H9 (cell line): ENCODE measurements around the gene TMPRSS9. TPM values are rescaled to one million over a fixed set of nuclear protein-coding genes. Genes with fewer than 3 reads are reported as not detected.

Experiments
- DNase-seq: peaks from one replicate; pipeline ENCODE4 v3.0.0-alpha.2; 2017
- H2AFZ ChIP-seq: one replicate; pipeline ENCODE4 v1.6.1; 2013; ENCODE audit warnings: mild to moderate bottlenecking, low read length, control low read depth, moderate library complexity
- H2AK5ac ChIP-seq: 2 replicates; pipeline ENCODE4 v1.6.1; 2013; ENCODE audit warnings: low read length, control low read depth, mixed read lengths; ENCODE audit not compliant: insufficient read length
- H2BK120ac ChIP-seq: one replicate; pipeline ENCODE4 v1.6.1; 2013; ENCODE audit warnings: low read depth, mild to moderate bottlenecking, low read length, control low read depth, inconsistent platforms; ENCODE audit not compliant: poor library complexity, severe bottlenecking
- H2BK12ac ChIP-seq: 2 replicates; pipeline ENCODE4 v1.6.1; 2013; ENCODE audit warnings: low read length, control low read depth, mixed read lengths, low read depth; ENCODE audit not compliant: insufficient read length
- H2BK15ac ChIP-seq: 2 replicates; pipeline ENCODE4 v1.6.1; 2013; ENCODE audit warnings: low read depth, low read length, control low read depth
- H2BK20ac ChIP-seq: one replicate; pipeline ENCODE4 v1.6.1; 2013; ENCODE audit warnings: low read depth, mild to moderate bottlenecking, low read length, control low read depth, inconsistent platforms; ENCODE audit not compliant: poor library complexity, severe bottlenecking
- H2BK5ac ChIP-seq: 2 replicates; pipeline ENCODE4 v1.6.1; 2013; ENCODE audit warnings: low read length, control low read depth, mixed read lengths; ENCODE audit not compliant: insufficient read length
- H3K14ac ChIP-seq: 2 replicates; pipeline ENCODE4 v1.6.1; 2013; ENCODE audit warnings: low read length, control low read depth; ENCODE audit not compliant: insufficient read depth
- H3K18ac ChIP-seq: 2 replicates; pipeline ENCODE4 v1.6.1; 2013; ENCODE audit warnings: low read depth, mild to moderate bottlenecking, mixed read lengths, low read length, control low read depth; ENCODE audit not compliant: insufficient read length
- H3K23ac ChIP-seq: 2 replicates; pipeline ENCODE4 v1.6.1; 2013; ENCODE audit warnings: low read length, control low read depth, mixed read lengths, low read depth; ENCODE audit not compliant: insufficient read length
- H3K23me2 ChIP-seq: 2 replicates; pipeline ENCODE4 v1.6.1; 2013; ENCODE audit warnings: low read depth, mild to moderate bottlenecking, mixed read lengths, low read length, control low read depth; ENCODE audit not compliant: insufficient read length, poor library complexity, severe bottlenecking
- H3K27ac ChIP-seq: 2 replicates; pipeline ENCODE4 v1.5.1; 2013; ENCODE audit warnings: low read length, control low read depth, mixed read lengths, low read depth; ENCODE audit not compliant: insufficient read length
- H3K27me3 ChIP-seq: 2 replicates; pipeline ENCODE4 v1.6.1; 2013; ENCODE audit warnings: low read length, control low read depth, inconsistent platforms; ENCODE audit not compliant: insufficient read depth
- H3K4ac ChIP-seq: 2 replicates; pipeline ENCODE4 v1.6.1; 2013; ENCODE audit warnings: low read depth, mild to moderate bottlenecking, control low read depth, inconsistent platforms, low read length, moderate library complexity
- H3K4me1 ChIP-seq: 2 replicates; pipeline ENCODE4 v1.6.1; 2013; ENCODE audit warnings: low read length, control low read depth, inconsistent platforms; ENCODE audit not compliant: insufficient read depth
- H3K4me2 ChIP-seq: 2 replicates; pipeline ENCODE4 v1.6.1; 2013; ENCODE audit warnings: low read length, control low read depth, mixed read lengths; ENCODE audit not compliant: insufficient read length, insufficient read depth
- H3K56ac ChIP-seq: 2 replicates; pipeline ENCODE4 v1.6.1; 2013; ENCODE audit warnings: low read depth, mild to moderate bottlenecking, mixed read lengths, low read length, control low read depth; ENCODE audit not compliant: insufficient read length
- H3K79me1 ChIP-seq: 2 replicates; pipeline ENCODE4 v1.6.1; 2013; ENCODE audit warnings: low read depth, mild to moderate bottlenecking, moderate library complexity, low read length, control low read depth, inconsistent platforms; ENCODE audit not compliant: insufficient read depth, poor library complexity, severe bottlenecking
- H3K79me2 ChIP-seq: 2 replicates; pipeline ENCODE4 v1.6.1; 2013; ENCODE audit warnings: low read length, control low read depth, inconsistent platforms; ENCODE audit not compliant: insufficient read depth
- H3K9ac ChIP-seq: 2 replicates; pipeline ENCODE4 v1.6.1; 2013; ENCODE audit warnings: low read length, control low read depth, mixed read lengths; ENCODE audit not compliant: insufficient read length; ENCODE audit errors: extremely low read depth
- H3K9me3 ChIP-seq: one replicate; pipeline ENCODE4 v1.6.1; 2013; ENCODE audit warnings: low read depth, low read length, inconsistent platforms; ENCODE audit not compliant: control insufficient read depth
- H3T11ph ChIP-seq: one replicate; pipeline ENCODE4 v1.6.1; 2013; ENCODE audit warnings: mild to moderate bottlenecking, low read length, control low read depth, inconsistent platforms
- H4K20me1 ChIP-seq: one replicate; pipeline ENCODE4 v1.6.1; 2013; ENCODE audit not compliant: control insufficient read depth, insufficient read length, insufficient read depth
- H4K5ac ChIP-seq: 2 replicates; pipeline ENCODE4 v1.6.1; 2013; ENCODE audit warnings: low read depth, mild to moderate bottlenecking, mixed read lengths, low read length, control low read depth; ENCODE audit not compliant: insufficient read length
- H4K8ac ChIP-seq: replicated peaks from 2 replicates; pipeline ENCODE4 v1.6.1; 2013; ENCODE audit warnings: low read length, control low read depth, mixed read lengths, low read depth; ENCODE audit not compliant: insufficient read length
- H4K91ac ChIP-seq: 2 replicates; pipeline ENCODE4 v1.6.1; 2013; ENCODE audit warnings: low read depth, mild to moderate bottlenecking, moderate library complexity, mixed read lengths, low read length, control low read depth; ENCODE audit not compliant: insufficient read length
- H3K27ac Mint-ChIP-seq, 3 experiments: 2 replicates in 2 of 3; 3 replicates in 1 of 3; pipeline ENCODE4 v1.8.0; 2020 to 2021; ENCODE audit warnings: mixed read lengths in 3 of 3, mild to moderate bottlenecking in 1 of 3, moderate library complexity in 1 of 3
- H3K27me3 Mint-ChIP-seq: 2 replicates; pipeline ENCODE4 v1.8.0; 2021; ENCODE audit warnings: low read depth, mild to moderate bottlenecking, moderate library complexity, mixed read lengths
- H3K36me3 Mint-ChIP-seq, 3 experiments: 2 replicates in 2 of 3; 3 replicates in 1 of 3; pipeline ENCODE4 v1.8.0; 2020 to 2021; ENCODE audit warnings: low read depth in 3 of 3, mixed read lengths in 3 of 3; ENCODE audit not compliant: insufficient read depth in 1 of 3
- H3K4me1 Mint-ChIP-seq, 2 experiments: 2 replicates each; pipeline ENCODE4 v1.8.0; 2020; ENCODE audit warnings: mixed read lengths in 2 of 2
- H3K4me3 Mint-ChIP-seq, 2 experiments: 2 replicates in 1 of 2; 3 replicates in 1 of 2; pipeline ENCODE4 v1.8.0; 2020 to 2021; ENCODE audit warnings: mild to moderate bottlenecking in 2 of 2, mixed read lengths in 2 of 2, moderate library complexity in 1 of 2
- H3K9me3 Mint-ChIP-seq, 2 experiments: 2 replicates in 1 of 2; 3 replicates in 1 of 2; pipeline ENCODE4 v1.8.0; 2020; ENCODE audit warnings: mild to moderate bottlenecking in 2 of 2, mixed read lengths in 2 of 2, moderate library complexity in 1 of 2
- CTCF ChIP-seq: fragments of 200-600 bp; sonication (generic); conservative IDR thresholded peaks from 3 replicates; pipeline ENCODE4 v1.8.0; 2021; ENCODE audit warnings: antibody characterized with exemption, mild to moderate bottlenecking
- WGBS: extraction: QIAGEN DNeasy Blood & Tissue Kit; methylation state at CpG from one replicate; pipeline ENCODE4 v1.1.7; 2013; ENCODE audit warnings: missing lambda C conversion rate, low lambda C conversion rate, mixed read lengths; ENCODE audit not compliant: insufficient read length; ENCODE audit errors: extremely low coverage; 5-methylcytosine and 5-hydroxymethylcytosine counted together
- total RNA-seq: library from RNA; stranded (reverse); gene quantifications from 2 replicates; pipeline ENCODE4 v1.2.1, GENCODE V29; 2021

The TMPRSS9 gene
- total RNA-seq, 1 experiment from 2014 or later, result 0.24 TPM

- peak overlapping the region in 1 of 2 experiments; percentile 40; a peak in 1 of 5 replicates for H3K4me3 Mint-ChIP-seq
- Histone ChIP-seq H3K14ac (no peak overlapping the region), H3K4me1 (no peaks in the 10 kb centered on the region), H4K8ac (no peak overlapping the region), H3K27ac (no peak overlapping the region), H3K18ac (no peak overlapping the region), H3K4ac (no peak overlapping the region), H4K91ac (no peak overlapping the region), H3K9ac (no peak overlapping the region), H3K9me3 (no peaks in the 10 kb centered on the region), H4K20me1 (no peaks in the 10 kb centered on the region), H2BK12ac (no peak overlapping the region), H3K27me3 (no peaks in the 10 kb centered on the region), H2AFZ (no peak overlapping the region), H3T11ph (no peak overlapping the region), H3K79me1 (no peaks in the 10 kb centered on the region), H3K56ac (no peak overlapping the region), H3K4me2 (no peak overlapping the region), H2AK5ac (no peak overlapping the region), H2BK5ac (no peak overlapping the region), H2BK15ac (no peak overlapping the region), H3K79me2 (no peaks in the 10 kb centered on the region), H2BK120ac (no peak overlapping the region), H2BK20ac (no peak overlapping the region), H4K5ac (no peak overlapping the region), H3K23ac (no peak overlapping the region), H3K23me2 (no peaks in the 10 kb centered on the region)
- 0 out of 4 replicates have a peak, but pooled peaks cover 0 to 4% of the 10 kb centered on the region in 2 experiments for H3K4me1 Mint-ChIP-seq
- H3K9me3 Mint-ChIP-seq, result peaks cover 1 to 10% of the 10 kb centered on the region in 2 experiments; a peak in 4 of 5 replicates
- no peak overlapping the region; a peak in 1 of 7 replicates for H3K27ac Mint-ChIP-seq
- peaks cover 42% of the 10 kb centered on the region for H3K27me3 Mint-ChIP-seq
- TF ChIP-seq CTCF, result no peak
- DNase-seq, result no peak
- no CpG with 5 or more reads among the region's 7 CpGs for WGBS
- H3K36me3 Mint-ChIP-seq, result peaks cover 5 to 16% (median 6%) of the 10 kb centered on the region in 3 experiments
These were observed 53.1 kb downstream of the TMPRSS9 start for GRCh38 chr19:2413159-2413558.
